ENCODE measurements around the gene IL1R1.

The IL1R1 gene

DNA sequence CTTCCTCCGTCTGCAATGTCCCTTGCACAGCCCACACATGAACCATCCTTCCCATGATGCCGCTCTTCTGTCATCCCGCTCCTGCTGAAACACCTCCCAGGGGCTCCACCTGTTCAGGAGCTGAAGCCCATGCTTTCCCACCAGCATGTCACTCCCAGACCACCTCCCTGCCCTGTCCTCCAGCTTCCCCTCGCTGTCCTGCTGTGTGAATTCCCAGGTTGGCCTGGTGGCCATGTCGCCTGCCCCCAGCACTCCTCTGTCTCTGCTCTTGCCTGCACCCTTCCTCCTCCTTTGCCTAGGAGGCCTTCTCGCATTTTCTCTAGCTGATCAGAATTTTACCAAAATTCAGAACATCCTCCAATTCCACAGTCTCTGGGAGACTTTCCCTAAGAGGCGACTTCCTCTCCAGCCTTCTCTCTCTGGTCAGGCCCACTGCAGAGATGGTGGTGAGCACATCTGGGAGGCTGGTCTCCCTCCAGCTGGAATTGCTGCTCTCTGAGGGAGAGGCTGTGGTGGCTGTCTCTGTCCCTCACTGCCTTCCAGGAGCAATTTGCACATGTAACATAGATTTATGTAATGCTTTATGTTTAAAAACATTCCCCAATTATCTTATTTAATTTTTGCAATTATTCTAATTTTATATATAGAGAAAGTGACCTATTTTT is 35.4 kb downstream of the IL1R1 start:
- DNase-seq: no peak

DNA sequence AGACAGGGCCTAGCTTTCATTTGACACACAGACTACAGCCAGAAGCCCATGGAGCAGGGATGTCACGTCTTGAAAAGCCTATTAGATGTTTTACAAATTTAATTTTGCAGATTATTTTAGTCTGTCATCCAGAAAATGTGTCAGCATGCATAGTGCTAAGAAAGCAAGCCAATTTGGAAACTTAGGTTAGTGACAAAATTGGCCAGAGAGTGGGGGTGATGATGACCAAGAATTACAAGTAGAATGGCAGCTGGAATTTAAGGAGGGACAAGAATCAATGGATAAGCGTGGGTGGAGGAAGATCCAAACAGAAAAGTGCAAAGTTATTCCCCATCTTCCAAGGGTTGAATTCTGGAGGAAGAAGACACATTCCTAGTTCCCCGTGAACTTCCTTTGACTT is 36.5 kb downstream of the IL1R1 start:
- DNase-seq: no peak

DNA sequence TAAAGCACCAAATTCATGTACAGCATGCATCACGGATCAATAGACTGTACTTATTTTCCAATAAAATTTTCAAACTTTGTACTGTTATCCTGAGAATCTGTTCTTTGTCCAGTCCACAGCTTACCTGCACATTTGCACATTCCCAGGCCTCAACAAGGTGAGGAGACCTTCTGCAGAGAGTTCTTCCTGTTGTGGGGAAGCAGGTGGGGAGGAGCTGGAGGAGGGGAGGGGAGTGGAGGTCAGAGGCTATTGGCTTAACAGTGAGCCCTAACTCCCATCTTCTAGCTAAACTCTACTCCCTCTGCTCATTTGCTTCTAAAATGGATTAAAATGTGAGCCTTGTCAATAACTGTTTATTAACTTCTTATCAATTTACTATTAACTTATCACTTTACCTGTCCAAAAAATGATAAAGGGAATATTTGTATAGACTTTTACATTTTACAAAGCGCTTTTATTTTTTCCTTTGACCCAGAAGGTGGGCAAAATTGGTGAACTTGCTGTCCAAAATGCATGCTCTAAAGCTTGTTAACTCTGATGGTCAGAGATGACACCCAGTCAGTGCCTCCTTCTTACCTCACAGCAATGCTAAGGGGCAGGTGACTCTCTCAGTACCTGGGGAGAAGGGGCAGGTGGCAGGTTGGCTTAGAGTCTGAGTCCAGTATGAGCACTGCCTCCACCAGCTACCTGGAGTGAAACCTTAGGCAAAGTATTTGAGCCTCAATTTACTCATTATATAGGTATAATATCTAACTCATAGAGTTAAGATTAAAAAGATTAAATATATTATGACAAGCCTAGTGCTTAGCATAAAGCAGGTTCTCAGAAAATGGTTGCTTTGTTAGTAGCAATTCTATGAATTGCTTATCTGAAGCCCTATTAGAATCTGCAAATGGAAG is 37.5 kb downstream of the IL1R1 start:
- no peak for DNase-seq

DNA sequence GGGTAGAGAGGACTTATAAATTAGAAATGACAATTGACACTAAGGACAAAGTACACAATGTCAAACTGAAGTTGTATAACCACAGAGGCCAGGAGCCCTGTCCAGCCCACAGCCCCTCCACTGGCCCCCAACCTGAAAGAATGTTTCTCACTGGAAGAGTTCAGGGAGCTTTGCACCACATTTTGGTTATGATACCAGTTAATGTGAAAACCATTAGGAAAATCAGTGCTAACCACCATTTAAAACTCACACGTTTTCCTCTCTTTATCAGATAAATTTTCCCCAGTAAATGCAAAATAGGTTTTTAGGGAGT is 38.1 kb downstream of the IL1R1 start:
- DNase-seq: no peak

DNA sequence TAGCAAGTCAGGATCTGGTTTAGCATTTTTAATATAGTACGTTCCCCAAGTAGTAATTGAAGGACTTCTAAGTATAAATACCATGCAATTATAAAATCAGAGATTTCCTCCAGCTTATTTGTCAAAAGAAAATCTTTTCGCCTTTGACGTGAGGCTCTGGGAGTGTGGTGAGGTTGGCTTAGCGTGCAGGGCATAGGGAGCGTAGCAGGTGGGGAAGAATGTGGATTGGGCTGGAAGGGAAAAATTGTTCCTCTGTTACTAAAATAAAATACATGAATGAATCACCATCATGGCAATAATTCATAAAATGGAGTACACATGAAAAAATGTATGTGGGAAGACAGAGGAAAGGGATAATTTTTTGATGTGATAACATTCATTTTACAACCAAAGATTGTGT is 38.8 kb downstream of the IL1R1 start:
- no peak for DNase-seq

DNA sequence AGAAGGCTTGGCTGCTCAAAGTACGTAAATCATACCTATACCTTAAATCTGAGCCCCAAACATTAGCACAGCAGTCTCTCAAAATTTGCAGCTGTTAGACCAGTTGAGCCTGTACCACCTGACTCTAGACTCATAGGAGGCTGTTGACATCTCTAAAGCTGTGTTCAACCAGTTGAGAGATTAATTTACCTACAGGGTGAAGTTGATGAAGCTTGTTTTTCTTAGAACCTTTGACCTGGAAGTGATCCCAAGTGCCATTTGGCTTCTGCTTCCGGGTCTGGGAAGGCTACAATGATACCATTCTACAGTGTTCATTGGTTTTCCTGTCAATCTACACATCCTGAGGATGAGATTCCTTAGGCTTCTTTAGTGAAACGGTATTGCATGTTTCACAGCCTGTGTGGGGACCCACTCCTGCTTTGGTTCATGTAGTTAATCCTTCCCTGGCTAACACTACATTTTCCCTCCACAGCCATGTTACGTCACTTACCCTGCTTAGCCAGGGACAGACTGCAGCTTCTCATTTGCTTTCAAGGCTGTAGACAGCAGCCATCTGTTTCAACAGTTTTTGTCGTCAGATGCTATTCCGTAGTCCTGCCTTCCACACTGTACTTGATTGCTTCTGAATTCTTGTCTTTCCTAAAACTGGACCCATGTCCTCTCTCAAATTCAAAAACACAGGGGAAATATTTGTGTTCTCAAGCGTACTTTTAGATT is 39.5 kb downstream of the IL1R1 start:
- DNase-seq: no peak

DNA sequence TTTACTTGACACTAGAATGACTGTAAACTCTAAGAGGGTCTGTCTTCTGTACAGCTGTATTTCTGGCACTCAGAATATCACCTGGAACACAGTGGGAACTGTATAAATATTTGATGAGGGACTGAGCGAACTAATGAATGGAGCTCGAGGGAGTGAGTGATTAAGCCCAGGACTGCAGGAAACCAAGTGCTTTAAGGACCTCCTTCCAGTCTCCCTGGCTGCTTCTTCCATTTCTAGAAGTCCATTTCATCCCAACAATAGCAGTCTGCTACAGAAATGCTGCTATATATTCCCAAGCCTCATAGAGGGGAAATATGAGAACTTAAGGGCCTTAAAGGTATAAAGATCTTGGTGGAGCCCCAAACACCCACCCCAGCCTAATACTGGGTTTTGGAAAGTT is 41.5 kb downstream of the IL1R1 start:
- DNase-seq: no peak

DNA sequence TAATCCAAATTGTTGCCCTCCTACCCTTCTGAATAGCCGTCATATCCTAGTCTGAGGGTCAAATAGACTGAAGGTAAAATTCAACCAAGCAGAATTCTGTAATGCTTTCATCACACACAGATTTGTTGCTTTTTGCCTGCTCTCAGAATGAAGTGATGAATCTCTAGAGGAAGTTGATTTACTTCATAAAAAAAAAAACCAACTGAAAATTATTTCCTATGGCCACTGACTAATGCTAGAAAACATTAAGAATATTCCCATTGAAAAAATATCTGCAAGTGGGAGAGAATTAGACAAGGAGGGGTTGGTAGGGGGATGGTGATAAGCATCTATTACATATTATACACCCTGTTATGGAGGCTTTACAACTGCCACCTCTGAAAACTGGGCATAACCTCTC is 42.0 kb downstream of the IL1R1 start:
- no peak for DNase-seq

DNA sequence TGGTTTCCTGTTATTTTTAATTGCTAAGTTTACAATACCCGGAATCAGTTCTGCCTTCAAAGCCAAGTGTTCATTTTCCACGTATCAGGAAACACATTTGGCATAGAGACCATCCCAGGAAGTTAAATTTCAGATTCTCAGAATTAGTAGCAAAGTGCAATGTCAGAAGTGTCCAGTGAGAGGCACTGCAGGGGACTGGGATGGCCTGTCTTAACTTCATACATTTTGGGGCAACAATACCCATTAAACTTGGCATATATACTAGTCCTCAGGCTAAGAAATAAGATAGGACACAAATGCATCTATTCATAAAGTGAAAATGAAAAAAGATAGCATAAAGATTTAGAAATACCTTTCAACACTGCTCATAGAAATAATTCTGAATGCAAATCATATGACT is 42.8 kb downstream of the IL1R1 start:
- DNase-seq: no peak

DNA sequence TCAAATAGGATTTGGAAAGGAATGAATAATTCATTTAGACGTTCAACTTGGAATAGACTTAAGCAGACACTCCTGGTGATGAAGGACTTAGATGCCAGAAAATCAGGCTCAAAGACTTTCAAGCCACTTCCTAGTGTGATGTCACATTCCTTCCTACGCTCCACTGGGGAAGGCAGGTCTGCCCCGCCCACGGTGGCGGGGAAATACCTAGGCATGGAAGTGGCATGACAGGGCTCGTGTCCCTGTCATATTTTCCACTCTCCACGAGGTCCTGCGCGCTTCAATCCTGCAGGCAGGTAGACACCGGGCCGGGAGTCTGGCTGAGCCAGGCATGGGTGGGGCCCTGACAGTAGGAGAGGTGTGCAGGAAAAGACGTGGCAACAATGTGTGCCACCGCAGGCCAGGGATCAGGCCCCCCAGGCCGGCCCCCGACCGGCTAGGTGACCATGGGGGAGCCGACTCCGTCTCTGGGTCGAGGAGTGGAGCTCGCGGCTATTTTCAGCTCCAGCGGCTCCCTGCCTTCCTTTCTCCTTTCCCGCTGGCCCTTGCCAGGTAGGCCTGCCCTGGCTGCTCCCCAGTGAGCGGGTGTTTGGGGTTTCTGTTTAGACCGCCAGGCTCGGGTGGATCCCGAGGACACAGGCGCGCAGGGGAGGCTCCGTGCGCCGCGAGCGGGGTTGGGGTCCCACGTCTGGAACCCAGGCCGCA is 44.4 kb downstream of the IL1R1 start, which contains the start of gene IL1RL2:
TSS of gene IL1RL2 (plus strand) at position 233 of the 705 bp plus-strand sequence. CDS start 845 bp downstream, outside the sequence.
- DNase-seq: no peak

DNA sequence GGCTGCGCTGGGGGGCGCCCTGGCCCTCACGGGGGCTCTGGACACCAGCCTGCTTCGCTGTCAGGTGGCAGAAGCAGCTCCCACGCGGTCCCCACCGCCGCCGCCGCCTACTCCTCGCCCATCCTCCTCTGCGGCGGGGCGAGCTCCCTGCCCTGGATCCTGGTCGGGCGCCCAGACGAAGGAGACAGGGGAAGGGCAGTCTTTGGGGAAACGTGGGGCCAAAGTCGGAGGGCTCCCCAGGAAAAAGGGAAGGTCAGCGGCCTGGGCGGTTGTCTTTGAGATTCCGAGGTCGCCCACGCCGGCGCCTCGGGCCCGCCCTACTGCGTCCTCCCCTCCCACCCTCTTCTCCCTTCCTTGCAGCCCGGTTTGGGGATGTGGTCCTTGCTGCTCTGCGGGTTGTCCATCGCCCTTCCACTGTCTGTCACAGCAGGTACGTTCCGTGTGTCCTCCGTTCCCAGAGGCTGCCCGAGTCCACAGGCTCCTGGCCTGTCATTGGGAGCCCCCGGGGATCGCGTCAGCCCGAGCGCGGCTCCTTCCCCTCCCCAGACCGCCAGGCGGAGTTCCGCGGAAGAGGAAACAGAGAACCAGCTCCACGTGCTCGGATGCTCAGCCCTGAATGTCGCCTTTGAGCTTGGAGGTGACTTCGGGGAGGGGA is 45.1 kb downstream of the IL1R1 start:
- DNase-seq: no peak

DNA sequence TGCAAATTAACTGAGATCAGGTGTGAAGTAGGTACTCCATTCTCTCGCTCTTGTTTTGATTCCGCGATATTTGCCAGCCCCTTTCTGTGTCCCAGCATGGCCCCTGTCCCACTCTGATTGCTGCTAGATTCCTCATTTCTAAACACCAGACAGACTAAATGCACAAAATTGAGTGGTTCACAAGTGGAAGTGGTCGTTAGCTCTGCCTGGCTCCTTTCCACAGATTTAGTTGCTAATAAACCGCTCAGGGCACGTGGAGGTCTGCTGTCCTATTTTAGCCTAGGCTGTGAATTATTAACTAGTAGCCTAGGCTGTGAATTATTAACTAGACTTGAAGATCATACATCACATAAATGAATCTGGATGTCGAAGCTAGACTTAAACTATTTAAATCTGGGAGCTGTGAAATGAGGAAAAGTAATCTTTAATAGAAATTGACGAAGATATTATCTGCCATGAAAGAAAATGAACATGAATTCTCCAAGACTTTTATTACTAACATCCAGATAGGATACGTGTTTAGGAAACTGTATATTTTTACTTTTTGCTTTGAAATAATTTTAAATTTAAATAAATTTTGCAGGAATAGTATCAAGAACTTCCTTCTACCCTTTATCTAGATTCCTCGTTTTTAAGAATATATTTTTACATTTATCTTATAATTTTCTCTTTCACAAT is 48.0 kb downstream of the IL1R1 start:
- DNase-seq: no peak

DNA sequence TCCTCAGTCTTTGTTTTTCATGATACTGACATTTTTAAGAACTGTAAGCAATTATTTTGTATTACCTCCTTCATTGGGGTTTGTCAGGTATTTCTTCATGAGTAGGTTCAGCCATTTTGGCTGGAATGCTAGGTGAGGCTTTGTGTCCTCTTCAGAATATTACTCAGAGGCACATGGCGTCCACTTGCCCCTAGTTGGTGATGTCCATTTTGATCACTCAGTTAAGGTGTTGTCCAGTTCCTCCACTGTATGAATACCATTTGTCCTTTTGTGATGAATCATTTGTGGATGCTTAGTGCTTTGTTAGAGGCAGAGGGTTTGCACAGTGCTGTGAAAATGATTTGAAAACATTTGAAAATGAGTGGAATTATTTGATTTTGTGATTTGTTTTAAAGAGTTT is 49.0 kb downstream of the IL1R1 start:
- no peak for DNase-seq

DNA sequence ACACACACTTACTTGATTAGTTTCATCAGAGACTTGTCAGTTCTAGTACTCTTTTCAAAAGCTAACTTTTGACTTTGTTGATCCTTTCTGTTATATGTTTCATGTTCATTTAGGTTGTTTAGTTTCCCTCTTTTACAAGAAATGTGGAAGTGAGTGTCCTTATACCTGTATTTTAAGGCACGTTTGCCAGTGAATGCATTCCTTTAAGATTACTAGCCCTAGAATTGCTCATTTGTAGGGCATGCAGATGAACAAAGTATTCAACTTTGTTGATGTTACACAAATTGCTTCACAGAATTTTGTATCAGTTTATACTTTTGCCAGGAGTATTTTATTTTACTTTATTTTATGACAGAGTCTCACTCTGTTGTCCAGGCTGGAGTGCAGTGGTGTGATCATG is 50.5 kb downstream of the IL1R1 start:
- DNase-seq: no peak

DNA sequence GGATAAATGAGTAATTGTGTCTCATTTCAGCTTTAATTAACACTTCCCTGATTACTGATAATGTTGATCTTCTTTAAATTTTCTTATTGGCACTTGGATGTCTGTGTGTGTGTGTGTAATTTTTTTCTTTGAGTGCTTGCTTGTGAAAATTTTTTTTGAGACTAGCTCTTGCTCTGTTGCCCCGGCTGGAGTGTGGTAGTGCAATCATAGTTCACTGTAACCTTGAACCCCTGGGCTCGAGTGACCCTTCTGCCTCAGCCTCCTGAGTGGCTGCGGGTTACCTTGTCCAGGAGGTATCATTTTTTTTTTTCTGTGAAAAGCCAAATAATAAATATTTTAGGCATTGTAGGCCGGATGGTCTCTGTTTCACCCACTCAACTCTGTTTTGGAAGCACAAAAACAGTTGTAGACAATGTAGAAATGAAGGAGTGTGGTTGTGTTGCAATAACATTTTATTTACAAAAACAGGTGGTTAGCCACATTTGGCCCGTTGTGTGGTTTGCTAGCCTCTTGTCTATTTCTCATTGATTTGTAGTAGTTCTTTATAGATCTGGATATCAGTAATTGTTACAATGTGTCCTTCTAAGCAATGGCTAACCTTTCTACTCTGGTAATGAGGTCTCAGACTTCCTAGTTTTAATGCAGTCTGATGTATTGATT is 52.2 kb downstream of the IL1R1 start:
- DNase-seq: no peak

DNA sequence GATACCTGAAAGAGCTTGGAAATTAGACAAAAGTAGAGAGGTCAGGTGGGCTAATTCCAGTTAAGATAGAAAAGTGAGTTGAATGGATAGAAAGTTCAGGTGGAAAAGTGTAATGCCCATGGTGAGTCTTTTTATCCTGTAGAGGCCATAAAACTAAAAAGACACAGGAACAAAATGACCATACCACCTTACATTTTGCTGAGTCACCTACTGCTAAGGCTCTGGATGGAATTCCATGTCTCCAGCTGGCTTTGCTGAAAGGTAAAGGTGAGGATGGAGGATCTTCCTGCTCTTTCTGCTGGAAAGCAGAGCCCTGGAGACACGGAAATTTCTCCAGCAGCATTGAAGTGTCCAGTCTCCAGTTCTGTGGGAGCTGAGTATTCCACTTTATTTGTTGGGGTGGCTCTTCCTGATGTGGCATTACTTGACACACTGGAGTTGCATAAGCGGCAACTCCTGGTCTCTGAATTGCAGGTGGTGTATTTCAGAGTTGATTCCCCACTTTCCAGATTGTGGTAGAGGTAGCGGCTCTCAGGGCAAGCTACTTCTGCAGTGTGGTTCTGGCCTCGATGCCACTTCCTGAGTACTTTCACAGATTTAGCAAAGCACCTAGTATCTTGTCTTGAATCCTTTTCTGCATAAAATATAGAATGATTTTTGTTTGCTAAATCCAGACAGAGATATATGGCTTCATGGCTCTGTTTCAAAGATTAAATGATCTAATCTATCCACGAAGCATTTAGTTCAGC is 55.0 kb downstream of the IL1R1 start:
- no peak for DNase-seq

DNA sequence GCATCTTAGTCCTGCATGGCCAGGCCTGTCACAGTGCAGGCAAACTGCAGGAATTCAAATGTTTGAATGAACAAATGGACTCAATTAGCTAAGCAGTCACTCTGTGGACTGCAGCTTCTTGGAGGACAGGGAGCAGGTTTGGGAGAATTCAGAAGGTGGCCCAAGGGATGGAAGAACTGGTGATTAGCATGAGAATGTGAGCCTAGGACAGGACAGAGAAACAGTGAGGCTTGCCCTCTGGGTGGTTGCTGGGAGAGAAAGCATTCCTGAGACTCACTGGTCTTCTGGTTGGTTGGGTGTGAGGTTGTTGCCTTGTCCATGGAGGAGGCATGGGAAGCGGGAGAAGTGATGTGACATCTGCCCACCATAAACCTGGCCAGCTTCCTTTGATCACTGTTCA is 58.0 kb downstream of the IL1R1 start:
- DNase-seq: no peak

DNA sequence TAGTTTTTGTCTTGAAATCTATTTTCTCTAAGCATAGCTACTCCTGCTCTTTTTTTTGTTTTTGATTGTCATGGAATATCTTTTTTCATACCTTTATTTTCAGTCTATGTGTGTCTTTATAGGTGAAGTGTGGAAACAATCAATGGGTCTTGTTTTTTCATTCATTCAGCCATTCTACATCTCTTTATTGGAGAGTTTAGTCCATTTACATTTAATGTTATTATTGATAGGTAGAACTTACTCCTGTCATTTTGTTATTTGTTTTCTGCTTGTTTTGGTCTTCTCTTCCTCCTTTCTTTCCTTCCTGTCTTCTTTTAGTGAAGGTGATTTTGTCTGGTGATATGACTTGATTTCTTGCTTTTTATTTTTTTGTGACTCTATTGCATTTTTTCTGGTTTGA is 62.1 kb downstream of the IL1R1 start:
- no peak for DNase-seq

DNA sequence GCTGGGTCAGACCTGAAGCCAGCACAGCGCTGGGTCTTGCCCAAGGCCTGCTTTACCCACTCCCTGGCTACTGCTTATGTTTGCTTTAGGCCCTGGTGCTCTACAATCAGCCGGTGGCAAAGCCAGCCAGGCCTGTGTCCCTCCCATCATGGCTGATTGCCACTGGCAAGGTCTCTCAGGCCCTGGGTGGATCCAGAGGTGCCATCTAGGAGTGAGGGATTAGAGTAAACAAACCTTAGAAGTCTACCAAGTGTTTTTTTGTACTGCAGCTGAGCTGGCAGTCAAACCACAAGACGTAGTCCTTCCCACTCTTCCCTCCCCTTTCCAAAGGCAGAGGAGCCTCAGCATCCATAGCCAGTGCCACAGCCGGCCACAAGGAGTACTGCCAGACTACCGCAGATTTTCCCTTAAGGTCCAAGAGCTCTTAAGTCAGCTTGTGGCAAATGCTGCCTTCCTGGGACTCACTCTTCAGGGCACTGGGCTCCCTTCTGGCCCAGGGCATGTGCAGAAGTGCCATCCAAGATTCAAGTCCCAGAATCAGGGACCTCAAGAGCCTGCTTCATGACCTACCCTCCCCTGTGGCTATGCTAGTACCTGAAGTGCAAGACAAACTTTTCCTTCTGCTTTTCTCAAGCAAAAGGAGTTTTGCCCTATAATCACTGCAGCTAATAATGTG is 64.3 kb downstream of the IL1R1 start:
- no peak for DNase-seq

DNA sequence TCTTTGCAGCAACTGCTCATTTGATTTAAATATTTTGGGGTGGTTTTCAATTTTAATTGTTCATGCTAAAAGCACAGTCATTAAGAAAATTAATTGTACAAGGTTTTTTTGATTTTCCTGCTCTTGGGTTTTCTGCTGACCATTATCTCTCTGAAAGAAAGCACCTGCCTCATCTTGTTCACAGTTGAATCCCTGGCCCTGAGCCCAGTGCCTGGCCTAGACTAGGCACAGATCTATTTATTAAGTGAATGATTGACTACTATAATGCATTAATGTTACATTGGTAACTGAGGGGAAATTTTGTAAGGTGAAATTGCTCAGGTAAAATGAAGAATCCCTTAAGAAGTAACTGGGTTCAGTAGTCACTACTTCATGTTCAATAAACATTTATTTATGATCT is 66.2 kb downstream of the IL1R1 start:
- DNase-seq: no peak
